ENCODE data around the gene SEMA3A.

SEMA3A gene

DNA sequence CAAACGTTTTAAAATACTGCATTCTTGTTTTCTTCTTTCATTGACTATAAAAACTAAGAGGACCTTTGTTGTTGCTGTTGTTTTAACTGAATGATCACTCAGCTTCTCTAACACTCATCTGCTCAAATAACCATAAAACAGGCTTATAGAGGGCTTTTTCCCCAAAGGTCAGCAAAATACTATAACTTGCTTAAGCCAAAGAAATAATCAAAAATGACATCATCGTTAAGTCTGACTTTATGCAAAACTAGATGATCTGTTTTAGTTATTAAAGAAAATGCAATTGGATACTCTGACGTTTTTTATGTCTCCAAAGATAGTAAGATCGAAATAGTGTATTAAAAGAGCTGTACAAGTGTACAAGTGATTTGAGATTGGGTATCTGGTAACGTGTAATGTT is 152.9 kb downstream of the SEMA3A start:
- DNase-seq (ENCODE audit: low spot score in 2 of 2) (no peak), ATAC-seq (ENCODE audit: low read depth) (no peak)

DNA sequence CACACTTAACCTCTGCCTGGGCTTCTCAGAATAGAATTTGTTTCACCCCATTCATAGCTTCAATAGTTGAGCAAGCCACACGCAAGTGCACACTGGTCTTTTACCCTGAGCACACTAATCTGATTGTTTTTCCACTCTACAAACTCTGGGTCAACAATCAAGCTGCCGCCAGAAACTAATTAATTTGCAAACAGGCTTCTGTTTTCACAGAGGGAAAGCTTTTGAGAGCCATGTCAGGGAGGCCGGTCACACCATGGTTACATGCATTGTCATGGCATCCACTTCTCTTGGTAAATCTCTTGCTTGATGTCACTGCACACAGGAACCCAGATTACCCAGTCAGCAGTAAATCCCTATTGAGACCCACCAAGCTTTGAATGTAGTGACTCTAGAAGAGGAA is 154.2 kb downstream of the SEMA3A start:
- Mint-ChIP-seq H3K4me1 (no peaks in the 10 kb centered on the region), H3K9me3 (no peaks in the 10 kb centered on the region), H3K27ac (no peak overlapping the region)

More for the DNA sequence above, 152.9 kb downstream of the SEMA3A start:
- Mint-ChIP-seq H3K27me3 (no peaks in the 10 kb centered on the region), H3K27ac (no peak overlapping the region), H3K4me3 (no peak overlapping the region), H3K9me3 (peaks cover 2% of the 10 kb centered on the region), H3K4me1 (no peaks in the 10 kb centered on the region), H3K36me3 (no peaks in the 10 kb centered on the region)

DNA sequence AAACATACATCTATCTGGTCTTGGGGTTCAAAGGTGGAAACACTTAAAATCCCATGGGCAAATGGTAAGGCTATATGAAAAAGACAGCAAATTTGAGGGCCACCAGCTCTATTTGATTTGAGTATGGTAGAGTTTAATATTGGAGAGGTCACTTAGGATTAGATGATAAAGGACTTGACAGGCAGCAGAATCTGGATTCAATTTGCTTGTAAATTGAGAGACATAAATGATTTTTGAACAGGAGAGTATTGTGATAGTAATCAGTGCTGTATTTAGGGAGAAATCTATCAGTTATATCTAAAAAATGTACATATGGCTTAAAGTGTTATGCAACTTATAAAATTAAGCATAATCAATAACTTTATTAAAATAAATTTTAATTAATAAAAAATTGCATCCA is 155.2 kb downstream of the SEMA3A start:
- no peak for DNase-seq (ENCODE audit: low spot score in 2 of 2)
- ATAC-seq (ENCODE audit: low read depth), result no peak
- H3K27ac Mint-ChIP-seq, result no peak overlapping the region
- no peaks in the 10 kb centered on the region for H3K36me3 Mint-ChIP-seq
- H3K4me3 Mint-ChIP-seq, result no peak overlapping the region
- H3K27me3 Mint-ChIP-seq, result no peaks in the 10 kb centered on the region
- no peaks in the 10 kb centered on the region for H3K4me1 Mint-ChIP-seq
- no peaks in the 10 kb centered on the region for H3K9me3 Mint-ChIP-seq

More for the DNA sequence above, 154.2 kb downstream of the SEMA3A start:
- Mint-ChIP-seq H3K36me3 (no peaks in the 10 kb centered on the region), H3K27me3 (no peaks in the 10 kb centered on the region), H3K4me3 (no peak overlapping the region)
- ATAC-seq (ENCODE audit: low read depth), result no peak
- DNase-seq (ENCODE audit: low spot score in 2 of 2), result no peak

DNA sequence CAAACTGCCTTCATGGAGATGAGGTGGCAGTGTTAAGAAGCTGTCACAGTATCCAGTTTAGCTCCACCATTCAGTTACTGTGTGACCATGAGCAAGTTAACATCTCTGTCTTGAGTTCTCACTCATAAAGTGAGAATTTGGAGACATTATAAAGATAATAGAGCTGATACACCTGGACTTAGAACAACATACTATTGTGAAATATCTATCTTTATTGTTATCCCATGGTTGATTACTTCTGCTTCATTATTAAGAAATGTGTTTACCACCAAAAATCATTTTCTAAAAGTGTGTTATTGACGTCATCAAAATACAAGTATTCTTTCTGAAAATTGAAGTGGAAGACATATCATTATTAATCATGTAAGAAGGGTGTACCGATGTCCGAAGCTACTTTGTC is 166.9 kb downstream of the SEMA3A start:
- H3K4me3 Mint-ChIP-seq, result no peak overlapping the region

DNA sequence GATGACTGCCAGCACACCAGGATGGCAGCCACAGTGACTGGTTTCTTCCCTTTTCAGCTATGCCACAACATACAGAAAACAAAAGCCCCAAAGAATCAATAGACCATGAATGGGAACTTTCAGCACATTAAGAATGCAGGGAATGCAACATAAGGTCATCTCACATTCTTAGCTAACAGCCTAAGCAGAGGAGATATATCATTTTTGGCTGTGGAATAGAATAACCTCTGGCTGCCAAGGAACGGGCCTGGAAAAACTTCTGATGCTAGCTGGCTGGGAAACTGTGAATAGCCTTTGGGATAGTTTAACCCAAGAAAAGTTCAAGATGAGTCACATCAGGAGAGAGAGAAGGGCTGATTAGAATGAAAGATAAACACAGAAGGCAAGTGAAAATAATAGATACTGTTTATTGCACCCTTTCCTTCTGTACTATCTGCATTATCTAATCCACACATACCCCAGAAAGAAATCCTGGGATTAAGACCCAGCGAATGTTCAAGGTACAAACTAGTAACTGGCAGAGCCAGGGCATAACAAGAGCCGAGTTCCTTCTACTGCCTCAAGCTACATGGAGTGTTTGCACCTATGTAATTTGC is 169.2 kb downstream of the SEMA3A start:
- no peak for ATAC-seq (ENCODE audit: low read depth)
- H3K9me3 Mint-ChIP-seq, result peaks cover 4% of the 10 kb centered on the region
- no peak overlapping the region for H3K4me3 Mint-ChIP-seq
- no peaks in the 10 kb centered on the region for H3K27me3 Mint-ChIP-seq
- H3K4me1 Mint-ChIP-seq, result no peaks in the 10 kb centered on the region
- no peak overlapping the region for H3K27ac Mint-ChIP-seq
- no peak for DNase-seq (ENCODE audit: low spot score in 2 of 2)
- no peaks in the 10 kb centered on the region for H3K36me3 Mint-ChIP-seq

More for the DNA sequence above, 166.9 kb downstream of the SEMA3A start:
- no peak overlapping the region for H3K27ac Mint-ChIP-seq
- no peak for ATAC-seq (ENCODE audit: low read depth)
- H3K27me3 Mint-ChIP-seq, result no peaks in the 10 kb centered on the region
- DNase-seq (ENCODE audit: low spot score in 2 of 2), result no peak
- no peaks in the 10 kb centered on the region for H3K4me1 Mint-ChIP-seq
- H3K36me3 Mint-ChIP-seq, result no peaks in the 10 kb centered on the region
- H3K9me3 Mint-ChIP-seq, result peaks cover 4% of the 10 kb centered on the region

DNA sequence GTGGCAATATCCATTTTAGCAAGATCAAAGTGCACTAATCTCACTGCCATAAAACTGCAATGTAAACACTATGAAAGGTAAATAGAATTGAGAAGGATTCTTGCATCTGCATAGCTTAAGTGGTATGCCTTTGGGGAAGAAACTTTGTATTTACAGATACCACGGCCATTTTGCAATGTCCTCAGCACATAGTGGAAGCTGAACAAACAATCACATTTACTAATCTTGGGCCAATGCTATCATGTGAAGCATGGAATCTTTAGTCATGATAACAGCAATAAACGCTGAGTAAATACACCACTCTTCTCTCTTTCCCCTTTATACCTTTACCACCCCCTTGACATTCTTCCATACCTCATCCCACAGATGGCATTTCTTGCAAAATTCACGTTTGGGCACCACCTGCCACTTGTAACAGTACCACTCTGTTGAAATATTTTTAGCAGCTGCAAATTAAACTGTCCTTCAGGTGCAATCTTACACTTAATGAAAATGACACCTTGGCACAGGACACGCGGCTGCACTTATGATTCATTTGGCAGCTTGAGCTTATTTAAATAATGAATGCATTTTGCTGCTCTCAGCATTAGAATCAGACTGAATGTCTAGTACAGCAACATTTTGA is 171.8 kb downstream of the SEMA3A start:
- H3K27ac Mint-ChIP-seq, result no peak overlapping the region
- DNase-seq (ENCODE audit: low spot score in 2 of 2), result no peak
- no peaks in the 10 kb centered on the region for H3K4me1 Mint-ChIP-seq
- peaks cover 4% of the 10 kb centered on the region for H3K9me3 Mint-ChIP-seq
- H3K4me3 Mint-ChIP-seq, result no peak overlapping the region
- no peak for ATAC-seq (ENCODE audit: low read depth)
- no peaks in the 10 kb centered on the region for H3K36me3 Mint-ChIP-seq
- no peaks in the 10 kb centered on the region for H3K27me3 Mint-ChIP-seq

DNA sequence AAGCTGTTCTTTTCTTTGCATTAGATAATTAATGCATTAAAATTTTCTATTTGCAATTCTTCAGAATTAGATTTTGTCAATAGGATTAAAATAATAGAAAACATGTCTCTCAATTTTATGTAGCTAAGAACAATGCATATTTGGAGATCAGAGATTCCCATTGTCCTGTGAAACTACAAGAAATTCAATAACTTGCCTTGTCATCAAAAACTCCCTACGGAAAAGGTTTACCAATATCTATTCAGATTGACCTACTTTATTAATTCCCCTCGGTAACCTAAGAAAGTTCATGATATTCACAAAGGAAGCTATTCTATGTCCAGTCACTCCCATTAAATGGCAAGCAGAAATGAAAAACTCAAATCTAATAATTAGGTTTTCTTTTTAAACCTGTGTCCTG is 172.6 kb downstream of the SEMA3A start:
- no peak overlapping the region for H3K4me3 Mint-ChIP-seq
- H3K27ac Mint-ChIP-seq, result no peak overlapping the region
- H3K36me3 Mint-ChIP-seq, result no peaks in the 10 kb centered on the region
- peaks cover 4% of the 10 kb centered on the region for H3K9me3 Mint-ChIP-seq
- no peaks in the 10 kb centered on the region for H3K4me1 Mint-ChIP-seq
- no peaks in the 10 kb centered on the region for H3K27me3 Mint-ChIP-seq
- ATAC-seq (ENCODE audit: low read depth), result no peak
- no peak for DNase-seq (ENCODE audit: low spot score in 2 of 2)

DNA sequence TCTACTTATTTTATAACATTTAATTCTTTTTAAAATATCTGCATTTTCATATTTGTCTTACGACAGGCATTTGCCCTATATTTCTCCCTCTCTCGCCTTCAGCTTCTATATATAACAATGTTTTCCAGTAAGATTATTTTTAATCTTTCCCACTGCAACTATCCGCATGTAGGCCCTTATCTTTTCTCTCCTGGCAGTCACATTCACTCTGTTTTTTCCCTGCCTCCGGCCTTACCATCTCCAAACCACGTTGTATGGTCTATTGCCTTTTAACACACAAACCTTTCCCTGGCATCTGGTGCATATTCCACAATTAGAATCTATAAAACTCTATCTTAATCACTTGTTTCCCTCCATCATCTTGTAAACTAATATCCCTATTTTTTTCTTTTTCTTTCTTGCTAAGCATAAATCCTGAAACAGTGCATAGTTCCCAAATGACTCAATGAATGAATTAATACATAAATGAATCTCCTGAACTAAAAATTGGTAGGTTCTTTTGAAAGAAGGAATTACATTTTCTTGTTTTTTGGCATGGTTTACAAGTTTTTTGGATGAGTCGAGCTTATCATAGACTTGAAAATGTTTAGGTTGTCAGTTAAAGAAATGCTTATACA is 173.2 kb downstream of the SEMA3A start:
- Mint-ChIP-seq H3K4me3 (no peak overlapping the region), H3K9me3 (peaks cover 4% of the 10 kb centered on the region), H3K4me1 (no peaks in the 10 kb centered on the region), H3K36me3 (no peaks in the 10 kb centered on the region), H3K27ac (no peak overlapping the region), H3K27me3 (no peaks in the 10 kb centered on the region)
- no peak for DNase-seq (ENCODE audit: low spot score in 2 of 2)
- no peak for ATAC-seq (ENCODE audit: low read depth)

DNA sequence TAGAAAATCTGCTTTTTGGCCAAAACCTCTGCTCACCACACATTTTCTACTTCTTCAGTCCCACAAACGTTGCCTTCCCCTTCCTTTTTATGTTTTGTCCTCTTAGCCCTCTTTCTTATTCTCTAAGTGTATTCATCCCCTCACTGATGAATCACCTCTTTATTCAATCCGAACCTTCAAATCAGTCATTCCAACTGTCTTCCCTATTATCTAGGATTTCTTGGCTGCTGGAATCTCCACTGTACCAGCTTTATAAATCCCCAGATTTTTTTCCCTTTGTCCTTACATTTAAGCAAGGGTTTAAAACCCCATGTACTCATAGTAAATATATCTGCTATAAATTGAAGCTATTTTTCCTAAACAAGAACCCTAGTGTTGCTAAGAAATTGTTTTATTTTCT is 176.9 kb downstream of the SEMA3A start:
- Mint-ChIP-seq H3K27me3 (no peaks in the 10 kb centered on the region), H3K4me3 (no peak overlapping the region), H3K27ac (no peak overlapping the region), H3K9me3 (peaks cover 4% of the 10 kb centered on the region), H3K36me3 (no peaks in the 10 kb centered on the region), H3K4me1 (no peaks in the 10 kb centered on the region)
- ATAC-seq (ENCODE audit: low read depth) (no peak), DNase-seq (ENCODE audit: low spot score in 2 of 2) (no peak)

DNA sequence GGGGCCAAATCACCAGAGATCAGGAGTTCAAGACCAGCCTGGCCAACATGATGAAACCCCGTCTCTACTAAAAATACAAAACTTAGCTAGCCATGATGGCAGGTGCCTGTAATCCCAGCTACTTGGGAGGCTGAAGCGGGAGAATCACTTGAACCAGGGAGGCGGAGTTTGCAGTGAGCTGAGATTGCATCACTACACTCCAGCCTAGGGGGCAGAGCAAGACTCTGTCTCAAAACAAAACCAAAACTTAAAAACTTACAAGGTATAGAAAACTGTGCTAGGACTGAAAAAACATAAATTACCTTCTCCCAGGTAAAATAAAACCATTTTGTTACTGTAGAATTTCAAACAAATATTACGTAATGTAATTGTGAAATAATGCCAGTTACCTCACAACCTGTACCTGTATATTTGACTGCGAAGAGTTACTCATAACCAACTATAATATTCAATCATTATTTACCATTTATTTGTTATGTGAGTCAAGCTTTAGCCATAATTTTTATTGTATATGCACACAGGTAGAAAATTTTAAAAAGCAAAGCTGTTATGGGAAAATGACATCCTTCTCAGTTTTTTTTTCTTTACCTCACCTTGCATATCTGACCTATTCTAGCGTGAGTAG is 180.9 kb downstream of the SEMA3A start:
- Mint-ChIP-seq H3K27ac (no peak overlapping the region), H3K9me3 (peaks cover 6% of the 10 kb centered on the region), H3K36me3 (no peaks in the 10 kb centered on the region), H3K4me3 (no peak overlapping the region), H3K4me1 (no peaks in the 10 kb centered on the region), H3K27me3 (no peaks in the 10 kb centered on the region)
- DNase-seq (ENCODE audit: low spot score in 2 of 2) (no peak), ATAC-seq (ENCODE audit: low read depth) (no peak)

DNA sequence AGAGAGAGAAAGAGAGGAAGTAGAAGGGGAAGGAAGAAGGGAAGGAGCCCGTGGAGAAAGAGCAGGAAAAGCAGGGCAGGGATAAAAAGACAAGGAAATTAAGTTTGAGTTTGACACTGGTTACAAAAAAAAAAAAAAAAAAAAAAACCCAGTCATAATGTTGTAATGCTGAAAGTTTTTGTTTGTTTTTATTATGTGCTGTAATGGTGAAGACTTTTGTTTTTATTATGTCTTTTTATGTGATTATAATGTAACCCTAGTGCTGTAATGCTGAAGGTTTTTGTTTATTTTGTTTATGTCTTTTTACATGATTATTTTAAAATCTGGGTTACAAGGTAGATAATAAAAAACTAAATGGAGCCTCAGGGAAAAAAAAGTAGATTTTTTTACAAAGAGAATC is 184.8 kb downstream of the SEMA3A start:
- ATAC-seq (ENCODE audit: low read depth) (no peak), DNase-seq (ENCODE audit: low spot score in 2 of 2) (no peak)
- no peak overlapping the region for H3K4me3 Mint-ChIP-seq
- no peaks in the 10 kb centered on the region for H3K4me1 Mint-ChIP-seq
- H3K27ac Mint-ChIP-seq, result no peak overlapping the region
- peaks cover 3% of the 10 kb centered on the region for H3K9me3 Mint-ChIP-seq
- no peaks in the 10 kb centered on the region for H3K27me3 Mint-ChIP-seq
- H3K36me3 Mint-ChIP-seq, result no peaks in the 10 kb centered on the region

DNA sequence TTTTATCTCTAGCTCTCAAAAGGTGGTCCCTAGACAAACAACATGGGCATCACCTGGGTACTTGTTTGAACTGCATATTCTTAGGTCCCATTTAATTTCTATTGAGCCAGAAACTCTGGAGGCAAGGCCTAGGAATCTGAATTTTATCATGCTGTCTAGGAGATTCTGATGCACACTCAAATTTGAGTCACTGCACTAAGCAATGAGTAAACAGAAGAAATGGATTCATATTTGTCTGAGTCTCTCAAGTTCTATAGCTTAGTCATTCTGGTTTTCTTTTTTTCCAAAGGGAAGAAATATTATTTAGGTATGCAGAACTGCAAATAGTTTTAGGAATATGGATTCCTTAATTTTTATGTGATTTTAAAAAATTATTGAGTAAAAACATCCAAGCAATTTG is 185.5 kb downstream of the SEMA3A start:
- ATAC-seq (ENCODE audit: low read depth), result no peak
- Mint-ChIP-seq H3K4me1 (no peaks in the 10 kb centered on the region), H3K27me3 (no peaks in the 10 kb centered on the region), H3K36me3 (no peaks in the 10 kb centered on the region), H3K4me3 (no peak overlapping the region), H3K27ac (no peak overlapping the region), H3K9me3 (peaks cover 2% of the 10 kb centered on the region)
- DNase-seq (ENCODE audit: low spot score in 2 of 2), result no peak

DNA sequence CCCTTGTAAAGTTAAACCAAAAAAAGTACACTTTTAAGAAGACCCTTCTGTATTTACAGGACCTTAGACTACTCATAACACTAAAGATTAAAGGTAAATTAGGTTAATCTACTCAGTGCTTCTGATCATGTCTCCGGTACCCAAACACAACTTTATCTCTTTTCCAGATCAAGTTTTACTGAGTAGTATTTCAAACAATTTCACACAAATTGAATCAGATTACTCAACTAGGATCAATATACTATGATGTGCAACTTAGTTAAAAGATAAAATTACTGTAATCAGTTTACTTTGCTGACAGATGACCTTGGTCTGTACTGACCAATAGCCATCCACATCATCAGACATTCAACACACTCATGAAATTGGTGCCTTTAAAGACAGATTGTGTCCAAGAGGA is 191.4 kb downstream of the SEMA3A start:
- ATAC-seq (ENCODE audit: low read depth) (no peak), DNase-seq (ENCODE audit: low spot score in 2 of 2) (no peak)
- Mint-ChIP-seq H3K4me3 (no peak overlapping the region), H3K27ac (no peak overlapping the region), H3K27me3 (no peaks in the 10 kb centered on the region), H3K9me3 (no peaks in the 10 kb centered on the region), H3K36me3 (no peaks in the 10 kb centered on the region), H3K4me1 (no peaks in the 10 kb centered on the region)

DNA sequence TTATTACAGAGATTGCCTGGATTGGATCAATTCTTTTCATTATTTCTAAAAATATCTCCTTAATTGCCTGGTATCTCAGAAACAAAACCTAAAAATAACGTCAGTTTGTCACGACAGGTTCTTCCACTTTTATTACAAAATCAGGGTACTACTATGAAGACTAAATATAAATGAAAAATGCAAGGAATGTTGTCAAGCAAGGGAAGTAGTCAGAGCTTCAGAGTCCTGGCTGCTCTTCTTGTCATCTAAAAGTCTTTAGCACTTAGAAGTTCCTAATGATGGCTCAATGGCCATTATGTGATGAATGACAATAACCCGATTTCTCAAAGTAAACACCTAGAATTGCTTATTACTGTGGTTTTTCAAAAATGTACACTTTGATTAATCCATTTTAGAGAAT is 192.2 kb downstream of the SEMA3A start:
- Mint-ChIP-seq H3K4me3 (no peak overlapping the region), H3K36me3 (no peaks in the 10 kb centered on the region), H3K27ac (no peak overlapping the region), H3K9me3 (no peaks in the 10 kb centered on the region), H3K27me3 (no peaks in the 10 kb centered on the region), H3K4me1 (no peaks in the 10 kb centered on the region)
- DNase-seq (ENCODE audit: low spot score in 2 of 2), result no peak
- ATAC-seq (ENCODE audit: low read depth), result no peak

All from memory B cell (primary cell).